Renal cortical epithelial cell (primary cell): ENCODE measurements around the gene CASP8. TPM values are rescaled to one million over a fixed set of nuclear protein-coding genes. Genes with fewer than 3 reads are reported as not detected.
"Not testable (repeated sequence)": the region's sequence is repeated elsewhere in the genome, so short reads cannot be mapped to it uniquely, and the experiment has no call there.

Experiments
- DNase-seq: peaks from one replicate; pipeline ENCODE4 v3.0.0-alpha.2; 2011; ENCODE audit warnings: low read depth
- total RNA-seq: library from RNA; depleted of rRNA; stranded (reverse); fragments of >200 nt; gene quantifications from 2 replicates; pipeline ENCODE4 v1.2.3, GENCODE V29; 2014

The CASP8 gene
- total RNA-seq, result 48.3 and 51.8 TPM in 2 replicates

GRCh38 chr2:201260302-201260800, at the start of gene CASP8:
CASP8 (plus strand) TSS chr2:201260536; CDS start chr2:201266487, 5,951 bp downstream.
- DNase-seq, result peak; percentile 64

GRCh38 chr2:201215963-201216362, 44.4 kb upstream of the CASP8 start:
- DNase-seq, result no peak

GRCh38 chr2:201216918-201217317, 43.4 kb upstream of the CASP8 start:
- DNase-seq, result no peak

GRCh38 chr2:201218780-201219179, 41.6 kb upstream of the CASP8 start:
- DNase-seq, result peak; percentile 29

GRCh38 chr2:201219328-201220096, 40.8 kb upstream of the CASP8 start:
- DNase-seq, result peak; percentile 43

GRCh38 chr2:201220102-201220570, 40.2 kb upstream of the CASP8 start:
- peak; percentile 68 for DNase-seq

GRCh38 chr2:201223089-201224073, 37.0 kb upstream of the CASP8 start:
- DNase-seq, result no peak

GRCh38 chr2:201228271-201228911, 31.9 kb upstream of the CASP8 start:
- DNase-seq, result peak; percentile 77

- no peak for DNase-seq
These were observed 31.4 kb upstream of the CASP8 start for GRCh38 chr2:201228912-201229290.

GRCh38 chr2:201231781-201232466, 28.4 kb upstream of the CASP8 start:
- DNase-seq, result peak; percentile 95

GRCh38 chr2:201232467-201232815, 27.9 kb upstream of the CASP8 start:
- no peak for DNase-seq

- DNase-seq, result peak; percentile 90
These were observed 27.0 kb upstream of the CASP8 start for GRCh38 chr2:201233192-201233811.

GRCh38 chr2:201233812-201234662, 26.3 kb upstream of the CASP8 start:
- DNase-seq, result no peak

- DNase-seq, result peak; percentile 57
These were observed 25.6 kb upstream of the CASP8 start for GRCh38 chr2:201234663-201235135.

- peak; percentile 74 for DNase-seq
These were observed 24.2 kb upstream of the CASP8 start for GRCh38 chr2:201235860-201236811.

GRCh38 chr2:201237486-201238123, 22.7 kb upstream of the CASP8 start:
- no peak for DNase-seq

- DNase-seq, result not testable (repeated sequence)
These were observed 21.0 kb upstream of the CASP8 start for GRCh38 chr2:201239167-201239935.
